Smooth muscle cell (in vitro differentiated cells): ENCODE results near the gene DES. TPM values are rescaled to one million over a fixed set of nuclear protein-coding genes. Genes with fewer than 3 reads are reported as not detected.

Experiments used
- DNase-seq: peaks from one replicate; lab custom pipeline; 2025; ENCODE audit not compliant: unreplicated experiment; lab: John Stamatoyannopoulos, UW
- H2AFZ ChIP-seq: fragments of 200-600 bp; sonication (generic); 2 replicates; pipeline ENCODE4 v1.6.0; 2016; ENCODE audit warnings: antibody characterized with exemption, low read depth, mild to moderate bottlenecking
- H3F3A ChIP-seq: fragments of 200-600 bp; sonication (generic); 2 replicates; pipeline ENCODE4 v1.6.0; 2017; ENCODE audit warnings: antibody characterized with exemption, low read depth
- H3K27ac ChIP-seq: fragments of 200-600 bp; sonication (generic); 2 replicates; pipeline ENCODE4 v1.5.1; 2016; ENCODE audit warnings: low read depth, mild to moderate bottlenecking
- H3K27me3 ChIP-seq: fragments of 200-600 bp; sonication (generic); 2 replicates; pipeline ENCODE4 v1.6.1; 2016; ENCODE audit warnings: low read depth, mild to moderate bottlenecking
- H3K36me3 ChIP-seq: fragments of 200-600 bp; sonication (generic); 2 replicates; pipeline ENCODE4 v1.5.1; 2016; ENCODE audit warnings: low read depth
- H3K4me1 ChIP-seq: fragments of 200-600 bp; sonication (generic); 2 replicates; pipeline ENCODE4 v1.5.1; 2016; ENCODE audit warnings: low read depth
- H3K4me2 ChIP-seq: fragments of 200-600 bp; sonication (generic); 2 replicates; pipeline ENCODE4 v1.6.0; 2016; ENCODE audit warnings: mild to moderate bottlenecking
- H3K4me3 ChIP-seq: fragments of 200-600 bp; sonication (generic); 2 replicates; pipeline ENCODE4 v1.5.1; 2016; ENCODE audit warnings: mild to moderate bottlenecking
- H3K79me2 ChIP-seq: fragments of 200-600 bp; sonication (generic); 2 replicates; pipeline ENCODE4 v1.6.0; 2016; ENCODE audit warnings: low read depth, mild to moderate bottlenecking
- H3K9ac ChIP-seq: fragments of 200-600 bp; sonication (generic); 2 replicates; pipeline ENCODE4 v1.6.0; 2016; ENCODE audit warnings: low read depth
- H3K9me3 ChIP-seq: fragments of 200-600 bp; sonication (generic); replicated peaks from 2 replicates; pipeline ENCODE4 v1.5.1; 2016; ENCODE audit warnings: low read depth
- H4K20me1 ChIP-seq: fragments of 200-600 bp; sonication (generic); 2 replicates; pipeline ENCODE4 v1.6.0; 2016; ENCODE audit warnings: low read depth
- WGBS: methylation state at CpG from one replicate; pipeline ENCODE4 v1.1.7; 2016; ENCODE audit warnings: low lambda C conversion rate; 5-methylcytosine and 5-hydroxymethylcytosine counted together
- polyA plus RNA-seq: library from polyadenylated mRNA; unstranded; fragments of >200 nt; fragmentation: Nextera tagmentation; extraction: Ambion mirVana; gene quantifications from 2 replicates; pipeline ENCODE4 v1.2.1, GENCODE V29; 2016
- total RNA-seq: library from RNA; depleted of rRNA; stranded (reverse); fragments of >200 nt; gene quantifications from 2 replicates; pipeline ENCODE4 v1.2.3, GENCODE V29; 2014
- TF ChIP-seq, protein P1 (sequence below): fragments of 200-600 bp; sonication (generic); IDR thresholded peaks from 2 replicates; pipeline ENCODE4 v1.5.1; 2017; ENCODE audit warnings: borderline replicate concordance, mild to moderate bottlenecking, antibody characterized with exemption; ENCODE audit not compliant: insufficient read depth, poor library complexity, severe bottlenecking

DES gene
- total and polyA plus RNA-seq, 2 experiments from 2014 or later: 103 to 109 TPM

DNA sequence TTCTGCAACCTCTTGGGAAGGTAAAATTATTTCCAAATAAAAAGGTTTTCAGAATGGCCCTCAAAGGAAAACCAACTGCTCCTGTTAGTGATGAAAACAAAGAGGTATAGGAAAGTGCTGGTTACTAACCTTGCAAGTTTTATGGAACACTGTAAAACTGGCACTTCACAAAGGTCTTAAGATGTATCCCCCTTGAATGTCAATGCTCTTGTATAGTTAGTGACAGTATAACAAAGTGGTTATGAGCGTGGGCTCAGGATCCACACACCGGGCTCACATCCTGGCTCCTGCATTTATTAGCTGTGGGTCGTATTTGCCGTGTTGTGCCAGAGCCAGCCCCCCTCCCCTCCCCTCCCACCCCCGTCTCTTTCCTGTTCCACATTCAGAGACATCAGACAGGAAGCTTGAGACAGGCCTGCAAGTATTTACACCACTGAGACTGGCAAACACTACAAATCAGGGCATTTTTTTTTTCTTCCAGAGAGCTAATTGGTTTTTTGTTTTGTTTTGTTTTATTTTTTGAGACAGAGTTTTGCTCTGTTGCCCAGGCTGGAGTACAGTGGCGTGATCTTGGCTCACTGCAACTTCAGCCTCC is 21.2 kb upstream of the DES start:
- H3K4me1 ChIP-seq: peaks cover under 1% of the 10 kb centered on the region
- H3K27me3 ChIP-seq: no peaks in the 10 kb centered on the region
- H3K79me2 ChIP-seq: no peaks in the 10 kb centered on the region
- no peak overlapping the region for H2AFZ ChIP-seq
- no peak overlapping the region for H3K9ac ChIP-seq
- H3K9me3 ChIP-seq: no peaks in the 10 kb centered on the region
- H3K4me3 ChIP-seq: no peak overlapping the region
- H3K36me3 ChIP-seq: no peaks in the 10 kb centered on the region
- H4K20me1 ChIP-seq: no peaks in the 10 kb centered on the region
- DNase-seq: no peak
- H3F3A ChIP-seq: peaks cover 19% of the 10 kb centered on the region
- WGBS: 52% methylated on average over 6 of the region's 6 CpGs
- H3K27ac ChIP-seq: peak overlapping the region; percentile 62
- H3K4me2 ChIP-seq: peak overlapping the region; percentile 36
- TF ChIP-seq, protein P1, sequence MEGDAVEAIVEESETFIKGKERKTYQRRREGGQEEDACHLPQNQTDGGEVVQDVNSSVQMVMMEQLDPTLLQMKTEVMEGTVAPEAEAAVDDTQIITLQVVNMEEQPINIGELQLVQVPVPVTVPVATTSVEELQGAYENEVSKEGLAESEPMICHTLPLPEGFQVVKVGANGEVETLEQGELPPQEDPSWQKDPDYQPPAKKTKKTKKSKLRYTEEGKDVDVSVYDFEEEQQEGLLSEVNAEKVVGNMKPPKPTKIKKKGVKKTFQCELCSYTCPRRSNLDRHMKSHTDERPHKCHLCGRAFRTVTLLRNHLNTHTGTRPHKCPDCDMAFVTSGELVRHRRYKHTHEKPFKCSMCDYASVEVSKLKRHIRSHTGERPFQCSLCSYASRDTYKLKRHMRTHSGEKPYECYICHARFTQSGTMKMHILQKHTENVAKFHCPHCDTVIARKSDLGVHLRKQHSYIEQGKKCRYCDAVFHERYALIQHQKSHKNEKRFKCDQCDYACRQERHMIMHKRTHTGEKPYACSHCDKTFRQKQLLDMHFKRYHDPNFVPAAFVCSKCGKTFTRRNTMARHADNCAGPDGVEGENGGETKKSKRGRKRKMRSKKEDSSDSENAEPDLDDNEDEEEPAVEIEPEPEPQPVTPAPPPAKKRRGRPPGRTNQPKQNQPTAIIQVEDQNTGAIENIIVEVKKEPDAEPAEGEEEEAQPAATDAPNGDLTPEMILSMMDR: no peak

DNA sequence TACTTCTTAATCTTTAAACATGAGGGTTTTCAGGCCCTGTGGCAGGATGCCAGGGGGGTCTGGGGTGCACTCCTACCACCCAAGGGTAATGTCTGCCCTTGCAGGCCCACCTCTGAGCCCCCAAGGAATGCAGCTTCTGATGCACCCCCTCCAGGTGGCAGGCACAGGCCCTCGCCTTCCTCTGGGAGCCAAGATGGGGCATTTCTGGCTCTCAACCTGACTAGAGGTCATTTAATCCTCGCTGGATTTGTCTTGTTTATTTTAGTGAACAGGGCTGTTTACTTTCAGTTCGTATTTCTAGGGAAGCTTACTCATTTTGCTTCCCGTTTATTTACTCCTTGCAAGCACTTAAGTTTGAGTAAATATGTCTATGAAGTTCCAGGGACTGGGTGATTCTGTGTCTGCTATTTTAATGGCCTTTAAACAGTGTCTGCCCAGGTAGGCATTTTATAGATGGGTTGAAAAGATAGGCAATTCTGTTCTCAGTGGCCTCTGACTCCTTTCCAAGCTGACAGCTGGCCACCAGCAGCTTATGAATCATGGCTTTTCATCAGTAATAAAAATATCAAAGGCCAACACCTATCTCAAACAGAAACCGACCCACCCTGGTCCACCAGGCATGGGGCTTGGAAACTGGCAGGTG is 19.3 kb upstream of the DES start:
- Histone ChIP-seq H3K36me3 (no peaks in the 10 kb centered on the region), H3K9ac (no peak overlapping the region), H2AFZ (no peak overlapping the region), H3K4me2 (peak overlapping the region; percentile 21), H3K27me3 (no peaks in the 10 kb centered on the region), H3K4me3 (no peak overlapping the region), H3F3A (peaks cover 21% of the 10 kb centered on the region), H4K20me1 (no peaks in the 10 kb centered on the region), H3K4me1 (peaks cover 9% of the 10 kb centered on the region), H3K27ac (no peak overlapping the region), H3K9me3 (no peaks in the 10 kb centered on the region), H3K79me2 (no peaks in the 10 kb centered on the region)
- TF ChIP-seq, protein P1: no peak
- WGBS: 35% methylated on average over 5 of the region's 5 CpGs
- no peak for DNase-seq

DNA sequence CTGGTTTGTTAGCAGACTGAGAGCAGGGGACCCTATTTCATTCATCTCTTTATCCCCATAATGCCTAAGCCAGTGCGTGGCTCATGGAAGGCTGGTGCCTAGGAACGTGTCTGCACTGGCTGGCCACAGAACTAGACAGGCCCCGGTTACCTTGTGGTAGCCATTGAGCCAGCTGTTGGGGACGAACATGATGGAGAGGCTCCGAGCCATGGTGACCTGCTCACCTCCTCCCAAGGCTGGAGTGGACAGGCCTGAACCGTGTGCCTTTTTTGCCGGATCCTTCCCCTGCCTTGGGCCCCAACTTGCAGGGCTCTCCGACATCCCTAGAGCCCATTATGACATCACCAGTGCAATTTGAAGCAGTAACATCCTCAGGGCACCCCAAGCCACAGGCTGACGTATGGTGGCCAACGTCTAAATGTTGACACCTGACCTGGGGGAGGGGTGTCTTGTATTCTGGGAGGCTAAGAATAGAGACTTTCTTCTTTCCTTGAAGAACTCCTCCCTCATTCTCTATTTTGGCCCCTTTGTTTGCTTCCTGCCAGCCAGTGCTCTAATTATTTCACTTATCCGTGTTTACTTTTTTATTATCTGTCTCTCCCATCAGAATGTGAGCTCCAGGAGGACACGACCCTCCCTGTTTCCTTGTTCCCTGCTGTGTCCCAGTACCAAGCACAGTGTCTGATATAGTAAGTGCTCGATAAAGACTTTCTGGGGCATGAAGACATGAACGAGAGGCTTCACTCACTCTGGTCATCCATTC is 18.3 kb upstream of the DES start:
- peaks cover 9% of the 10 kb centered on the region for H3K4me1 ChIP-seq
- H3K9ac ChIP-seq: no peak overlapping the region
- no peak overlapping the region for H3K4me3 ChIP-seq
- H3K79me2 ChIP-seq: no peaks in the 10 kb centered on the region
- no peak for DNase-seq
- H2AFZ ChIP-seq: no peak overlapping the region
- TF ChIP-seq, protein P1: no peak
- no peaks in the 10 kb centered on the region for H3K36me3 ChIP-seq
- H3K27me3 ChIP-seq: no peaks in the 10 kb centered on the region
- WGBS: 56% methylated on average over 14 of the region's 14 CpGs
- no peaks in the 10 kb centered on the region for H3K9me3 ChIP-seq
- H3K27ac ChIP-seq: peak overlapping the region; percentile 30
- H4K20me1 ChIP-seq: no peaks in the 10 kb centered on the region
- H3K4me2 ChIP-seq: peak overlapping the region; percentile 54
- peaks cover 21% of the 10 kb centered on the region for H3F3A ChIP-seq
